ENCODE measurements around the gene CLIP2.

CLIP2 gene

DNA sequence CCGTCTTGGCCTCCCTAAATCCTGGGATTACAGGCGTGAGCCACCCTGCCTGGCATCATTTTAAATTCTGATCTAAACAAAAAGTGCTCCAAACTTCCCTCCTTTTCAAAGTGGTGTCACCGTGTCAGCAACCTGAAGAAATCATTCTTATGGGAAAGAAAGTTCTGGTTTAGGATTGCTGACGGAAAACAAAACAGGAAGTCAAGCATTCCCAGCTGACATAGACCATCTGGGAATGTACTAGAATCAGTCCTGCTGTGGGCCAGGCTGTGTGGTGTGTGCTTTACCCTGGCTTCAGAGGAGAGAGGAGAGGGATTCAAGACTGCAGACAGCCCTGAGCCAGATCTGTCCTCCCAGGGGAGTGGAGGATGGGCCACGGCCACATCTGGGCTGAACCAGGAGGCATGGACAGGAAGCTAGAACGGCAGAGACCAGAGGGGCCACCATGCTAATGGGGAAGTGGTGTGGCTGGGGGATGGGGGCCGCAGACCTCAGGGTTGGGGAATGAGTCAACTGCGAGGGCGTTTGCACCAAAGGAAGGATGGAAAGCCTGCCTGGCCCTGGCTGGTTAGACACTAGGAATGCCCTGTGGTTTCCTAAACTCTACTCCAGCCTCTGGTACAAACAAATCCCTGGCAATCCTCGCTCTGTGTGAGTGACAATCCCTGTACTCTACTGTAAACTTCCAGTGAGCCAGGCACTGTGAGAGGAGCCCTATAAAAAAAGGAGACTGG, 16.7 kb upstream of the CLIP2 start:
- DNase-seq, result peak; percentile 96

DNA sequence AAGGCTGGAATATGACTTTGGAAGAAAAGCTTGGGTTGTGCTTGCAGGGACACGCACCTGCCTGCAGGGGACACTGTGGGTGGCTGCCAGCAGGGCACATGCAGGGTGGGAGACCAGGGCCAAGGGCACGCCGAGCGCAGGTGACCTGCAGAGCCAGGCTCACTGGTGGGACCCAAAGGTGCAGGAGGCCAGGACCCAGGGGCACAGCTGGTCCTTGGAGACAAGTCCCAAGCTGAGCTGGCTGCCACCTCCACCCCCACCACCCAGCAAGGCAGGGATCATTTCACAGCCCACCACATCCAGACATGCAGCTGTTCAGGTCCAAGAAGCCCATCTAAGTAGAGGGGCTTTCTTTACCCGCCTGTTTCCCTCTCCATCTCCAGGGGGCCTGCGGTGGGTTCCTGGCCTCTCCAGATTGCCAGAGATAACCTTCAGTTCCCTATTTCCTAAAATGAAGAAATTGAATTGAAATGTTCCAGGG, 13.8 kb upstream of the CLIP2 start:
- peak; percentile 29 for DNase-seq

DNA sequence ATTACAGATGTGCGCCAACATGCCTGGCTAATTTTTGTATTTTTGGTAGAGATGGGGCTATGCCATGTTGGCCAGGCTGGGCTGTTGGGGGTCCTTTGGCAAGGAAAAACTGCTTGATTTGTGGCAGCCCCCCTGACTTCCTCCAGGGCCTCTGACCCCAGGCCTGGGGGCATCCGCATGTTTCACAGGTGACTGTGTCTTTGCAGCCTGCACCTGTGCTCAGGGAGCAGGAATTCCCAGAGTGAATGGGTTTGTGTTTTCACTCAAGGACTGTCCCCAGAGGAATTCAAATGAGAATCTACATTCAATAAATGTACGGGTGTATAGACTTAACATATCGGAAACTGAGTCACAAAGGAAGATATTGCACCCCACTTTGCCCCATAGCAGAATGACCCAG, 11.6 kb upstream of the CLIP2 start:
- no peak for DNase-seq

DNA sequence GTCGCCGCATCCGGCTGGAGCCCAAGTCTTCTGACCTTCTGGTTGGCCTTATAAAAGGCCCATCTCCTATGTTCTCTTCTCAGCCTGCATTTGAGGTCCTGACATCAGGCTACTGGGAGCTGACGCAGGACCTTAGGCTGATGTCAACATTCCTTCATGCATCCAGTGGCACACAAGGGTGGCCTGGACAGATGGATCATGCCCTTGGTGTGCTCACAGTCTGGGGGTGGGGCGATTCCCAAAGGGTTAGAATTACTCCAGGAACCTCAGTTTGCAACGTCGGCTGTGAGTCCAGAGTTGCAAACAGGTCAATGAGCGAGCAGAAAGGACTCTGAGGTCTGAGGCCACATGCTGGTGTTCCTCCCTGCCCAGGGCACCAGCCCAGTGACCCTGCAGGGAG, 8.2 kb upstream of the CLIP2 start:
- no peak for DNase-seq

DNA sequence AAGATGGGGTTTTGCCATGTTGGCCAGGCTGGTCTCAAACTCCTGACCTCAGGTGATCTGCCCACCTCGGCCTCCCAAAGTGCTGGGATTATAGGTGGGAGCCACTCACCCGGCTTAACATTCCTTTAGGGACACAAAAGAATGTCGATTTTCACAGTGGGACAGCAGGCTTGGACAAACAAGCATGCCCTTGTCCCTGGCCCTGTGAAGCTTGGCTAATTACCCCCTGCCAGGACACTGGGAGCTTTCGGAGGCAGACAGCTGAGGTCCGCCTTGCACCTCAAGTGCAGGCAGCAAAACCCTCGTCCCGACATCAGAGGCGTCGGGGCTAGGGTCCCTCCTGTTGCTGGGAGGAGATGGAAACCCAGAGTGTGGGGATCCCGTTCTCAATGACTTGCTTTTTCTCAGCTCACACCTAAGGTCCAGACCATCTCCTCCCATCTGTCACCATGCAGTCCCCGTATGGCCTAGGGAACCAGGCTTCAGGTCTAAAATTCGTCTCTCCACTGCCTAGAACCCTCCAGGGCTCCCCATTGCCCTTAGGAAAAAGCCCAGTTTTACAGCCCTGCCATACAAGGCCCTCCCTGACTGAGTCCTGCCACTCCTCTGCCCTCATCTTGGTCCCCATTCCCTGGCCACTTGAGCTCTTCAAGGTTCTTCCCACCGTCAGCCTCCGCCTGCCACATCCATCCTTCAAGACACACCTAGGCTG, 6.3 kb upstream of the CLIP2 start:
- no peak for DNase-seq

DNA sequence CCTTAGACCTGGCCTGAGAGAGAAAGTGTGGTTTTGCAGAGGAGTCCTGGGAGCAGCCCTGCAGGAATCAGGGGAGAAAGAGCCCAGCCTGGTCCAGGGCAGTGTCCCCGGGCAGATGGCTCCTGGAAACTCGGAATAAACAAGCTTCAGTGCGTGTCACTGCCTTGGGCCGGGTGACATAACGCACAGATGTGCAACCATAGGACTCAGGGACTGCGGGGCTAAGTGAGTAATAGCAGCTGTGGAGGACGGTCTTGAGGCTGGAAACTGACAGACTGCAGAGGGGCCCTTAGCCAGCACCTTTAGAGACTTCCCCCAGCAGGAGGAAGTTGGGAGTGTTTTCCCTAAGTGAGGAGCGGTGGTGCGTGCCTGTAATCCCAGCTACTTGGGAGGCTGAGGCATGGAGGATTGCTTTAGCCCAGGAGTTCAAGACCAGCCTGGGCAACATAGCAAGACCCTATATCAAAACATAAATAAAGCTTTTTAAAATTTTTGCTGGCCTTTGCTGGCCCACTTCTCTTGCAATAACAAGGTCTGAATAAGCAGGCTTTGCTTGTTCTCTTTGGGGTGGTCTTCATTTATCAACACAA, 5.3 kb upstream of the CLIP2 start:
- no peak for DNase-seq

DNA sequence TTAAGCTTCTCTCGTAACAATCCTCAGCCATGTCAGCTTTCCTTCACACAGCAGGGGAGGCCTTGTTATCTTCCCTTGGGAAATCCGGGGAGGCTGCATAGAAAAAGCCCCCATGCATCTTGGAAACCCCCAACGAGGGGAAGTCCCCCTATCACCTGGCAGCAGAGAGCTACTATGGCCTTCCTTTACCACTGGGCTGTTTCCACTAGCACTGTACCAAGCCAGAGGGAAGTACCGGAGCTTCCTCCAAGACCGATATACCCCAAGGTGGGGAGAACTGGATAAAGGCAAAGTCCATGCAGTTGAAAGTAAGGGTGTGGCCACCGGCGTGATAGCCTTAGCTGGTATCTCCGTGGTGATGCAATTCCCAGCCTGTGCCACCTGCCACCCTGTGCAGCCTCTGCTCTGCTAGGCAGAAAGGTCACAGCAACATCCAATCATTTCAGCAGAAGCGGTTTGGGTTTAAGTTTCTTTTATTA, 4.4 kb upstream of the CLIP2 start:
- DNase-seq, result no peak

DNA sequence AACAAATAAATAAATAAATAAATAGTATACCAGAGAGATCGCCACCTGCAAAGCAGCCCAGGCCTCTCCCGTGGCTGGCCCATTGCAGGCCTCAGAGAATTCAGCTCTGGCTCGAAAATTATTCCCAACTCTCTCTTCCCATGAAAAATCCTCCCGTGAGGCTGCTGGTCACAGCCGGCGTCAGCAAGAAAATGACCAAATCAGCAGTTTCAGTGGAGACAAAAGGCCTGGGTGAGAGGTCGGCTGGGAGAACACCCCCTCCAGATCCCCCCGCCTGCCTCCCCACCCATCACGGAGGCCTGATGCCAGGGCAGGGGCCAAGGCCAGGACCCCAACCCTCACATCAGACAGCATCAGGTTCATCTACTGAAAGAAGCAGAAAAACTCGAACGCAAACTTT, 3.1 kb upstream of the CLIP2 start:
- no peak for DNase-seq

DNA sequence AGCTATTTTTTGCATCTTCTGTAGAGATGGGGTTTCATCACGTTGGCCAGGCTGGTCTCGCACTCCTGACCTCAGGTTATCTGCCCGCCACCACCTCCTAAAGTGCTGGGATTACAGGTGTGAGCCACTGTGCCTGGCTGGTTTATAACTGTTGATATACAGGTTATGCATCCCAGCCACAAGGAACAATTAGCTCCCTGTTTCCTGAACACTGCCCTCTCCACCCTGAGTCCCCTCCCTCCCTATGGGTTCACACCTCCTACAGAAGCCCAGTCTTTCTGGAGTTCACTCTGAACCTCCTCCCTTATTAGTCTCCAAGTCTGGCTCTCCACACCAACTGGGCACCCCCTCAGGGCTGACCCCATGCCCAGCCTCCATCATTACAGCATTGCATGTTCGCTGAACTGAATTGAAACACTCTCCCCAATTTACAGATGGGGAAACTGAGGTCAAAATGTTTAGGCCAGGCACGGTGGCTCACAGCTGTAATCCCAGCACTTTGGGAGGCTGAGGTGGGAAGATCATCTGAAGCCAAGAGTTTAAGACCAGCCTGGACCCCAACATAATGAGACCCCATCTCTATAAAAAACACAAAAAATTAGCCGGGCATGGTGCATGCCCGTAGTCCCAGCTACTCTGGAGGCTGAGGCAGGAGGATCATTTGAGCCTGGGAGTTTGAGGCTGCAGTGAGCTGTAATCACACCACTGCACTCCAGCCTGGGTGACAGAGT, 1.7 kb upstream of the CLIP2 start:
- no peak for DNase-seq

DNA sequence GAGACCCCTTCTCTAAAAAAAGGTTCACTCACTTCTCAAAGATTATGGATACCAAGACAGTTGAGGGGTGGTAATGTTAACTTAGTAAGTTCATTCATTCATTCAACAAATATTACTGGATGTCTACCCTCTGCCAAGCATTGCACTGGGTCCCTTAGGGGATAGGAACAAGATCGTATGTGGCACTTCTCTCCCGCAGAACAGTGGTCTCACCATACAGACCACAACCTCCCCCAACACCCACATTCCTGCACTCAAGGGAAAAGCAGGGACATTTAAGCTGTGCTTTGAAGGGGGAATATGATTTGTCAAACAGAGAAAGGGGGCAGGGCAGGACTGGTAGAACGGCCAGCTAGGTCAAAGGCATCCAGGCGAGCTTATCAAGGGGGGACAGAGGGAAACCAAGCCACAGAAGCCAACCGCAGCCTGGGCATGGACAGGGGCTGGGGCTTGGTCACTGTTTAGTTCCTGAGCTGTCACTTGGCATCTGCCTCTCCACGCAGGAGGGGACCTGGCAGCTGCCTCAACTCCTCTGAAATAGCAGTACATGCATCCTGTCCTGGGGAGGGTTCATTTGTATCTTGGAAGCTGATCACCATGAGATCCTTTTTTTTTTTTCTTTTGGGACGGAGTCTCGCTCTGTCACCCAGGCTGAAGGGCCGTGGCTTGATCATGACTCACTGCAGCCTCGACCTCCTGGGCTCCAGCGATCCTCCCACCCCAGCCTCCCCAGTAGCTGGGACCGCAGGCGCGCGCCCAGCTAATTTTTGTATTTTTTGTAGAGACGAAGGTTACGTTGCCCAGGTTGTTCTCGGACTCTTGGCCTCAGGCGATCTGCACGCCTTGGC, 949 bp upstream of the CLIP2 start:
- DNase-seq, result peak; percentile 75

DNA sequence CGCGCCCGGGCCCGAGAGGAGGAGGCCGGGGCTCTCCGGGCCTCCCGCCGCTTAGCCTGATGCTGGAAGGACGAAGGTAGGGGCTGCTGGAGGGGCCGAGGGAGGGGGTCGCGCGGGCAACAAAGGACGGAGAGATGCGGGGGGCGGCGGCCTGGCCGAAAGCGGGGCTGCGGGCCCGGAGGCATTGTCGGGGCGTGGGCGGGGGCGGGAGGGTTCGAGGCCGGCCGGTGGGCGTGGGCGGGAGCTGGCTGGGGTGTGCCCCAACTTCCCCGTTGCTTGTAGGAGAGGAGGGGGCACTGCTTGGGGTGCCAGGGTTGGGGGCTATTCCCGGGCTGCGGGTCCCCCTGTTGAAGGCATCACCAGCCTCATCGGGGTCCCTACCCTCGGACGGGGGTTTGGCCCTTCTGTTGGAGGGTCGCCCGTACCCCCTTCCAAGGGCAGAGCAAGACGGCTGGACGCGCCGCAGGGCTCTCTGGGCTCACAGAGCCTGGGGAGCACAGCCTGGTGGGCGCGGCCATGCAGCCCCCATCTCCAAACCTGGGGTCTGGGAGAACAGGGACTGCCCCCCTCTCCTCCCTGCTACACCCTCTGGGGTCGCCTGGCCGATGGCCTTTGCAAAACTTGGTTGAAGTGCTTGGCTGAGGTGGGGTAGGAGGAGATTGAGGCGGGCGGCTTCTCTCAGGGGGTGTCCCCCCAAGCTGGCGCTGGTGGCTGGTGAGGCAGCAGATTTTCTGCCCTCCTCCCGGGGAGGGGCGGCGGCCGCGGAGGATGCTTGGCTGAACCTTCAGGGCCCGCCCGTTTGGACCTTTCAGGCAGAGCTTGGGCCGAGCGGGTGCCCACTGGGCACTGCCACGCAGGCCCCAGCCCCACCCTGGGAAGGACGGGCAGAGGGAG, 699 bp downstream of the CLIP2 start:
- no peak for DNase-seq

DNA sequence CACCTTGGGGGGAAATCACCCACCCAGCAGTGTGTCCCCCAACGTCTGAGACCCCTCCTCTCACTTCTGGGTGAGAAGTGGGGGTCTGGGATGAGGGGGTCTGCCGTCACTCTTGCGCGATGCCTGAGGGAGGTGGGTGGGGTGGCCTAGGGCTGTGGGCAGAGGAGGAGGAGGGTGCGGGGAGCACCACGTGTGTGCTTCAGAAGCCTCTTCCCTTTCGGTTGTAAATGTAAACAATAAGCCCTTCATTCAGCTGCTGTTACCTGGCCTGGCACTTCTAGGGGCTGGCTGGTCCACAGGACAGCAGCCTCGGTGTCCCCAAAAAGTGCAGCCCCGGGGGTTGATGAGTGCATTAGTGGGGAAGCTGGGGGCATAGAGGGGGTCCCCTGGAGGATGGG, 1.3 kb downstream of the CLIP2 start:
- no peak for DNase-seq

DNA sequence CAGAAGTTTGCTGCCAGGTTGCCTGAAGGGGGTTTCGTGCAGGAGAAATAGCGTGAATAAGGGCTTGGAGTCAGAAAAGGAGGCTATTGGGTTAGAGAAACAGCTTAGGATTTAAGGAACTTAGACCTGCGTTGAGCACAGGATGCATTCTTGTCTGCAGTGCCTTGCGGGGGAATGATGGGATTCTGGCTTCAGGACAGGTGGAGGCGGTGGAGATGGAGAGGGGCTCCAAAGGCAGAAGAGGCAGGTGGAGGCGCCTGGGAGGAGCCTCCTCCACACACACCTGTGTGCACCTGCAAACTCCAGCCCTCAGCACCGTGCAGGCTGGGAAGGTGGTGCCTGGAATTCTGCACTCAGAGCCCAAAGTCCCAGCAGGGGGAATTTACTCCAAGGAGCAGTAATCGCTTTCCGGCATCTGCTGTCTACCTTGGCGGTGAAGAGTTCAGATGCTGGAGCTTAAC, 1.8 kb downstream of the CLIP2 start:
- no peak for DNase-seq

DNA sequence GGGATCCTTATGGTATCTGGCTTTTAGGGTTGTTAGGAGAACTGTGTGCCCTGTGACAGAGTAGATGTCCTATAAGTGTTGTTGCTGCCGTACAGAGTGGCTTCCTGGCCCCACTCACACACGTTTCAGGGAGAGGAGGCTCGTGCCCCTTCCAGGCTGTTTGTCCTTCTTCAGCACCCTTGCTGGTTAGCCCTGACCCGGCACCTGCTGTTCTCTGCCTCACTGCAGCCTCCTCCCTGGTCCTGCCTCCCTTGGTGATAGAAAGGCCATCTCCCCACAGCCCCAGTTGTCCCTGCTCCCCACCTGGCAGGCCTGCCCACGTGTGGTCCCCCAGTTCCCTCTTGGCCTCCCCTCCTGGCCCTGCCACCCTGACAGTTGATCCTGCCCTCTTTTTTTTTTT, 2.3 kb downstream of the CLIP2 start:
- DNase-seq, result no peak

DNA sequence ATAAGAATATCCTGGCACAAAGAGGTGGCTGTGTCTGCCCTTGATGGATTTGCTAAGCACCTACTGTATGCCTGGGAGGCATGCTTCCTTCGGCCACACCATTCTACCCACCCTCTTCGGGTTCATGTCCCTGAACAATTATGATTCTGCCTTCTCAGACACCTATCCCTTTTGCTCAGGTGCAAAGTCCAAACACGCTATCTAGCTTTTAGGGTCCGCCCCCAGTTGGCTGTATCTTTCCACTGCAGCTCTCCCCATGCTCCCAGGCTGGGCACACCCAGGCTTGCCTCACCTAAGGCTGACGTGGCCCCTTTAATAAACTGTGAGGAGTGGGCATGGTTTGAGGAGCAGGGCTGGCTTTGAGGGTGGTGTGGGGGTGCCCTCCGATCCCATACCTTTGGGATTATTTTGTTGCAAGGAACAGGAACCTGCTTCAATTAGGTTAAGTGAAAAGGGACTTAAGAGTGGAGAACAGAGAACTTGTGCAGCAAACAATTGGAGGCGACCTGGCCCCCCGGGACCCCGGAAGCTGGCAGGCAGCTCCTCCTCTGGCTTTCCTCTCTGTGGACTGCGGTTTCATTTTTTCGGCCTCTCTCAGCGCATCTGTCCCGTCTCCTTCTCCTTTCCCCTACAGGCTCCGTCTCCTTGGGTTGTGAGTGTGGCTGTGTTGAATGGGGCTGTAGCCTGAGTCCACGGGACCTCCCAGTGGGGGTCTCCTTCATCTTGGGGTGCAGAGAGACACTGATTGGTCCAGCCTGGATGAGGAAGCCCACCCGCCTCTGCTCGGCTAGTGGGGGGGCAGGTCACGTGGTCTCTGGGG, 3.8 kb downstream of the CLIP2 start:
- no peak for DNase-seq

DNA sequence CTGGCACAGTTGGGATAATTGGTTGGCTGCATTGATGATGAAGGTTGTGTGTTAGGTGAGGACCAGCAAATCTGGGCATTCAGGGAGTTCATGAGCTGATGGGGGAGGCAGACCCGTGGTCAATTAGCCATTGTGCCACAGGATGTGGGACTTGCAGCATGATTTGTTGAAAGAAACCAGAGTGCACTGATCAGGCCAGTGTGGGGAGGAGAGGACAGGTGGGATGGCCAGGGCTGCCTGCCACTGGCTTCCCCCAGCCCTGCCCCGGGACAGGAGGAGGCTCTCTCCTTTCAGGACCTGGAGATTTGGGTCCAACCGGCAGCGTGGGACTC, 4.3 kb downstream of the CLIP2 start:
- DNase-seq, result no peak

DNA sequence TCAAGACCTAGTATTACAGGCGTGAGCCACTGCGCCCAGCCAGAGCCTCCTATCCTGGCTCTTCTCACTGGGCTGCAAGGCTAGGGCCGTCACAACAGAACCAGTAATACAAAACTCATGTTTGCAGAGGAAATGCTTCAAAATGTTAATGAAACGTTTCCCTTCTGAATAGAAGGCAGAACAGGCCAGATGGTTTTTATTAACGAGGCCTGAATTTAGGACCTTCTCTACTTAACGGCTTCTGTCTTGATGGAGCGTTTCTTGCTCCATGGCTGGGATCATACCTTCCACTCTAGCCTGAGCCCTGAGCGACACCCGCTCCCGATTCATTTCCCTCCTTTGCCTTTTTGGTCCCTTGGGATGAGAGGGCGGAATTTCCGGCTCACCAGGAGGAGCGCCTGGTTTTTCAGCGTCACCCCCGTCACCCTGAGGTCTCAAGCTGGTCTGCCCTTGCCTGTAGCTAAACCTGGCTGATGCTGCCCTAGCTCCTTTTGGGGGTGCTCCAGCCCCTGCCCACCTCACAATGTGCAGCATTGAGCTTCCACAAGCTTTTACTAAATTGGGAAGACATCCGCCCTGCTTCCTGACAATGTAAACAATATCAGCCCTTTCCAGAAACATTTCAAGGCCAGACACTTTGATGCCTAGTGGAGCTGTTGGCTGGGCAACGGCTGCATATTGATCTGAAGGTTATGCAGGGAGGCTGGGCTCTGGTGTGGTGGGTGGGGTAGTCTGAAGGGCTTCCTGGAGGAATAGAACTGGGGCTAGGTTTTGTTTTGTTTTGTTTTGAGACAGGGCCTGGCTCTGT, 5.2 kb downstream of the CLIP2 start:
- no peak for DNase-seq

DNA sequence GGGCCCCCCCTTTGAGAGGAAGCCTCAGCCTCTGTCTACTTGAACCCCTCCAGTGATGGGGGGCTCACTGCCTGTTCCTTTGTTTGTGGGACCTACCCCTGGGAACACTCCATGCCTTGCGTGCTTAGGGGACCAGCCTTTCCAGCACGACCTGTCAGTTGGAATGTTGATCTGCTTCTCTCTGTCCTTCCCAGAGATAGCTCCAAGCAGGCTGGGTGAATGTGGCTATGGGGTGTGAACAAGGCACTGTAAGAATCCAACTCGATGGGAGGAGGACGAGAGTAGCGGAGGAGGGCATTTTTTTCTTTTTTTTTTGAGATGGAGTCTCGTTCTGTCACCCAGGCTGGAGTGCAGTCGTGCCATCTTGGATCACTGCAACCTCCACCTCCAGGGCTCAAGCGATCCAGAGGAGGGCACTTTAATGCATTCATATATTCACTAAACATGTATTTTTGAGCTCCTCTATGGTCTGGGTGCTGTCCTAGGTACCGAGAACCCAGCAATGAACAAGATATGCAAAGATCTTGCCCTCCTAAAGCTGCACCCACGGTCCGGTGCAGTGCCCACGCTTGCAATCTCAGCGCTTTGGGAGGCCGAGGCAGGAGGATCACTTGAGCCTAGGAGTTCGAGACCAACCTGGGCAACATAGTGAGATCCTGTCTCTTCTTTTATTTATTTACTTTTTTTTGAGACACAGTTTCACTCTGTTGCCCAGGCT, 8.5 kb downstream of the CLIP2 start:
- DNase-seq, result no peak

DNA sequence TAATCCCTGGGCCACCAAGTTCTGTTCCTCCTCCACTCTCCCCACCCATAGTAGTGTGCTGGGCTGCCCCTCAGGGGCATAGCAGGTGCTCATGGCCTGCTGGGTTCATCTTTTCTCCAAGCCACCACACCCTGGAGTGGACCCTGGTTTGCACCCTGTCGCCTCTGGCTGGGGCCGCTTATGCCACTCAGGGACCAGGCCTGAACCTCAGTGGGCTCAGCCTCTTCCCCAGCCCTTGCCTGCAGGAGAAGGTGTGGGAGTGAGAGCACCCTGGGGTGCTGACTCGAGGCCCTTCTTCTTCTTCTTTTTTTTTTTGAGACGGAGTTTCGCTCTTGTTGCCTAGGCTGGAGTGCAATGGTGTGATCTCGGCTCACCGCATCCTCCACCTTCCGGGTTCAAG, 10.2 kb downstream of the CLIP2 start:
- DNase-seq, result no peak
